Endodermal cell (in vitro differentiated cells): ENCODE measurements around the gene MALL. TPM values are rescaled to one million over a fixed set of nuclear protein-coding genes. Genes with fewer than 3 reads are reported as not detected.

Experiments
- DNase-seq: peaks from one replicate; pipeline ENCODE4 v3.0.0-alpha.2; 2017
- H3K27ac ChIP-seq: 2 replicates; pipeline ENCODE4 v1.5.1; 2013; ENCODE audit warnings: mild to moderate bottlenecking, low read depth, low read length, moderate library complexity
- H3K27me3 ChIP-seq: 2 replicates; pipeline ENCODE4 v1.6.1; 2013; ENCODE audit warnings: mild to moderate bottlenecking, low read length, moderate library complexity; ENCODE audit not compliant: insufficient read depth, control insufficient read depth, poor library complexity, severe bottlenecking
- H3K36me3 ChIP-seq: 2 replicates; pipeline ENCODE4 v1.7.0; 2013; ENCODE audit warnings: mild to moderate bottlenecking, low read length, moderate library complexity; ENCODE audit not compliant: control insufficient read depth, insufficient read depth
- H3K4me1 ChIP-seq: one replicate; pipeline ENCODE4 v1.7.0; 2013; ENCODE audit warnings: low read length; ENCODE audit not compliant: control insufficient read depth, insufficient read depth
- H3K4me3 ChIP-seq: 2 replicates; pipeline ENCODE4 v1.5.1; 2013; ENCODE audit warnings: mild to moderate bottlenecking, low read length, moderate library complexity
- H3K9ac ChIP-seq: 2 replicates; pipeline ENCODE4 v1.6.1; 2013; ENCODE audit warnings: mild to moderate bottlenecking, low read length, moderate library complexity; ENCODE audit not compliant: poor library complexity, severe bottlenecking; ENCODE audit errors: extremely low read depth
- H3K9me3 ChIP-seq: 2 replicates; pipeline ENCODE4 v1.6.1; 2013; ENCODE audit warnings: mild to moderate bottlenecking, low read length, moderate library complexity; ENCODE audit not compliant: control insufficient read depth
- H3K27ac Mint-ChIP-seq: 2 replicates; pipeline ENCODE4 v1.8.0; 2020; ENCODE audit warnings: mixed read lengths
- H3K27me3 Mint-ChIP-seq: 2 replicates; pipeline ENCODE4 v1.8.0; 2021; ENCODE audit warnings: mild to moderate bottlenecking, mixed read lengths; ENCODE audit not compliant: insufficient read depth
- H3K36me3 Mint-ChIP-seq: 2 replicates; pipeline ENCODE4 v1.8.0; 2020; ENCODE audit warnings: low read depth, mixed read lengths
- H3K4me1 Mint-ChIP-seq: 2 replicates; pipeline ENCODE4 v1.8.0; 2020; ENCODE audit warnings: mixed read lengths
- H3K4me3 Mint-ChIP-seq: 2 replicates; pipeline ENCODE4 v1.8.0; 2020; ENCODE audit warnings: mild to moderate bottlenecking, moderate library complexity, mixed read lengths
- H3K9me3 Mint-ChIP-seq: 2 replicates; pipeline ENCODE4 v1.8.0; 2020; ENCODE audit warnings: mild to moderate bottlenecking, mixed read lengths
- whole genome bisulfite sequencing, 2 experiments: methylation state at CpG; one replicate each; pipeline versions ENCODE4 v1.1.5 to v1.1.7; 2013; ENCODE audit warnings: missing lambda C conversion rate in 2 of 2, mixed read lengths in 1 of 2; ENCODE audit not compliant: insufficient coverage in 1 of 2, insufficient read length in 1 of 2; 5-methylcytosine and 5-hydroxymethylcytosine counted together
- total RNA-seq, 2 donors: library from RNA; stranded (reverse); fragmentation: NEBNext Ultra II Directional in 1 of 2; extraction: Animal tissue kit (Norgen Biotek cat#: 25700) in 1 of 2; gene quantifications; 2 replicates in 1 of 2; 3 replicates in 1 of 2; pipeline ENCODE4 v1.2.1, GENCODE V29; 2021
- TF ChIP-seq, protein P1 (sequence below): fragments of 200-600 bp; sonication (generic); conservative IDR thresholded peaks from 2 replicates; pipeline ENCODE4 v1.5.0; 2021; ENCODE audit warnings: antibody characterized with exemption, mild to moderate bottlenecking

The MALL gene
- total RNA-seq, 2 donors from 2014 or later: 2.7 to 5.2 TPM

GRCh38 chr2:110146945-110147332 lies 31.3 kb upstream of the MALL start:
- WGBS, 2 experiments: 90 to 100% methylated on average over 2 of the region's 2 CpGs

DNA sequence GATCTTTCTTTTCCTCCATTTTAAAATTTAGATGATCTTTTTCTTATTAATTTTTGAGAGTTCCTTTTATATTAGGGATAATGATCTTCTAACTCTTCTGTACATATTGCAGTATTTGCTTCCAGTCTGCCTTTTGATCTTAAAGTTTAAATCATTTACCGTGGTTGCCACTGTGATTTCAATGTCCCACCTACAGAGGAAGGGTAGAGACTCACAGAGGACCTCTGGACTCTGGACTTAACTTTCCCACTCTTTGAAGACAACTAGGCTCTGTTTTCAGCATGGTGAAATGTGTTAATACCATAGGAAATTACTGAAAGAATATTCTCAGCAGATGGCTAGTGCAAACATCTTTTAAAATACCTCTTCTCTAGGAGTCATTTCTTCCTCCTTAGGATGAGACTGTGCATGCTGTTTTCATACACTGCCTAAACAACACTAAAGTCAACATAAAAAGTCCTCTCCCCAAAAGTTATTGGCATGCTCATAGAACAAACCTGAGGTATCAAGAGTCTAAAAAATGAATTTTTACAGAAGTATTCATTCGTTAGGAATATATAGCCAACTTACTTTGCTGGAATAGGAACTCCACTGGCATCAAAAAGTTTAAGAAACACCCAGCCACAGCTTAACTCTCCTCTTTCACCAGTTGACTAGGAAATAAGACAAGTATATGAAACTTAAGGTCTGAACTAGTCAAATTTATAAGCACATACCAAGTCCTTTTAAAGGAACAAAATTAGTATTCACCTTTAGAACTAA lies 30.7 kb upstream of the MALL start:
- H3K4me1 ChIP-seq: no peaks in the 10 kb centered on the region
- 96% methylated on average over 2 of the region's 2 CpGs; no CpG with 5 or more reads in 1 of the 2 experiments for WGBS, 2 experiments
- no peaks in the 10 kb centered on the region for H3K36me3 ChIP-seq
- no peak overlapping the region for H3K4me3 ChIP-seq
- H3K27me3 ChIP-seq: no peaks in the 10 kb centered on the region
- peaks cover 3% of the 10 kb centered on the region for H3K9me3 Mint-ChIP-seq
- no peak overlapping the region for H3K27ac ChIP-seq
- H3K9ac ChIP-seq: no peak overlapping the region
- DNase-seq: no peak
- H3K9me3 ChIP-seq: peaks cover 5% of the 10 kb centered on the region
- no peaks in the 10 kb centered on the region for H3K27me3 Mint-ChIP-seq
- no peak overlapping the region for H3K27ac Mint-ChIP-seq
- TF ChIP-seq, protein P1, sequence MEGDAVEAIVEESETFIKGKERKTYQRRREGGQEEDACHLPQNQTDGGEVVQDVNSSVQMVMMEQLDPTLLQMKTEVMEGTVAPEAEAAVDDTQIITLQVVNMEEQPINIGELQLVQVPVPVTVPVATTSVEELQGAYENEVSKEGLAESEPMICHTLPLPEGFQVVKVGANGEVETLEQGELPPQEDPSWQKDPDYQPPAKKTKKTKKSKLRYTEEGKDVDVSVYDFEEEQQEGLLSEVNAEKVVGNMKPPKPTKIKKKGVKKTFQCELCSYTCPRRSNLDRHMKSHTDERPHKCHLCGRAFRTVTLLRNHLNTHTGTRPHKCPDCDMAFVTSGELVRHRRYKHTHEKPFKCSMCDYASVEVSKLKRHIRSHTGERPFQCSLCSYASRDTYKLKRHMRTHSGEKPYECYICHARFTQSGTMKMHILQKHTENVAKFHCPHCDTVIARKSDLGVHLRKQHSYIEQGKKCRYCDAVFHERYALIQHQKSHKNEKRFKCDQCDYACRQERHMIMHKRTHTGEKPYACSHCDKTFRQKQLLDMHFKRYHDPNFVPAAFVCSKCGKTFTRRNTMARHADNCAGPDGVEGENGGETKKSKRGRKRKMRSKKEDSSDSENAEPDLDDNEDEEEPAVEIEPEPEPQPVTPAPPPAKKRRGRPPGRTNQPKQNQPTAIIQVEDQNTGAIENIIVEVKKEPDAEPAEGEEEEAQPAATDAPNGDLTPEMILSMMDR: no peak
- no peaks in the 10 kb centered on the region for H3K4me1 Mint-ChIP-seq
- H3K36me3 Mint-ChIP-seq: no peaks in the 10 kb centered on the region
- no peak overlapping the region for H3K4me3 Mint-ChIP-seq

More at GRCh38 chr2:110146945-110147332, 31.3 kb upstream of the MALL start:
- Mint-ChIP-seq H3K27me3 (no peaks in the 10 kb centered on the region), H3K4me3 (no peak overlapping the region), H3K27ac (no peak overlapping the region), H3K9me3 (peaks cover 3% of the 10 kb centered on the region), H3K36me3 (no peaks in the 10 kb centered on the region), H3K4me1 (no peaks in the 10 kb centered on the region)
- Histone ChIP-seq H3K9me3 (peaks cover 5% of the 10 kb centered on the region), H3K27ac (no peak overlapping the region), H3K9ac (no peak overlapping the region), H3K27me3 (no peaks in the 10 kb centered on the region), H3K36me3 (no peaks in the 10 kb centered on the region), H3K4me3 (no peak overlapping the region), H3K4me1 (no peaks in the 10 kb centered on the region)
- TF ChIP-seq, protein P1: no peak
- DNase-seq: no peak

DNA sequence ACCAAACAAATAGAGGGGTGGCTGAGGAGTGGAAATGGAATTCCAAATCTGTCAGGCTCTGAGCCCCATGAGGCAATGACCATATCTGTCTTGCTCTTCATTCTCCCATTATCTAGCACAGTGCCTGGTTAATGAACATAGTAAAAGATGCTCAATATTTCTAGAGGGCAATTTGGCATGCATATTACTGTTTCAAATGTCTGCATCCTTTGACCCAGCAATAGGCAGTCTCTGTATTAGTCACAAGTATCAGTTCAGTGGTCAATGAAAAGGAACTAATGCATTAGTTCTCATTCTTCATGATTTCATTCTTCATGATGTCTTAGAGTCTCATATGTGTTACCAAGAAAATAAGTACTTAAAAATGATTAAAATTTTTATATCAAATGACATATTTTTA lies 28.4 kb upstream of the MALL start:
- Mint-ChIP-seq H3K4me3 (no peak overlapping the region), H3K9me3 (peaks cover 3% of the 10 kb centered on the region), H3K27me3 (no peaks in the 10 kb centered on the region), H3K4me1 (no peaks in the 10 kb centered on the region), H3K36me3 (no peaks in the 10 kb centered on the region), H3K27ac (no peak overlapping the region)
- Histone ChIP-seq H3K9ac (no peak overlapping the region), H3K27me3 (no peaks in the 10 kb centered on the region), H3K9me3 (peaks cover 5% of the 10 kb centered on the region), H3K4me1 (no peaks in the 10 kb centered on the region), H3K36me3 (no peaks in the 10 kb centered on the region), H3K27ac (no peak overlapping the region), H3K4me3 (no peak overlapping the region)
- TF ChIP-seq, protein P1: no peak
- DNase-seq: no peak
